Nephron (organoid): Measurements from ENCODE around the gene TNS3.

Source experiments
- H3K27ac Mint-ChIP-seq, 3 experiments: 2 replicates each; pipeline ENCODE4 v1.8.0; 2020; ENCODE audit warnings: mixed read lengths in 3 of 3, mild to moderate bottlenecking in 2 of 3, moderate library complexity in 1 of 3
- H3K27me3 Mint-ChIP-seq: 2 replicates; pipeline ENCODE4 v1.8.0; 2021; ENCODE audit warnings: low read depth, mild to moderate bottlenecking, moderate library complexity, mixed read lengths
- H3K36me3 Mint-ChIP-seq: 2 replicates; pipeline ENCODE4 v1.8.0; 2020; ENCODE audit warnings: low read depth, mixed read lengths
- H3K4me1 Mint-ChIP-seq: 2 replicates; pipeline ENCODE4 v1.8.0; 2020; ENCODE audit warnings: mixed read lengths
- H3K4me3 Mint-ChIP-seq, 3 experiments: 2 replicates each; pipeline ENCODE4 v1.8.0; 2020; ENCODE audit warnings: mild to moderate bottlenecking in 3 of 3, mixed read lengths in 3 of 3, moderate library complexity in 2 of 3
- H3K9me3 Mint-ChIP-seq: 2 replicates; pipeline ENCODE4 v1.8.0; 2020; ENCODE audit warnings: mixed read lengths
- TF ChIP-seq, protein P1 (sequence below), 3 experiments: fragments of 200-600 bp; sonication (generic); IDR thresholded peaks; one replicate each; pipeline ENCODE4 v1.5.0; 2021; ENCODE audit warnings: antibody characterized with exemption in 3 of 3; ENCODE audit not compliant: unreplicated experiment in 3 of 3

The TNS3 gene

DNA sequence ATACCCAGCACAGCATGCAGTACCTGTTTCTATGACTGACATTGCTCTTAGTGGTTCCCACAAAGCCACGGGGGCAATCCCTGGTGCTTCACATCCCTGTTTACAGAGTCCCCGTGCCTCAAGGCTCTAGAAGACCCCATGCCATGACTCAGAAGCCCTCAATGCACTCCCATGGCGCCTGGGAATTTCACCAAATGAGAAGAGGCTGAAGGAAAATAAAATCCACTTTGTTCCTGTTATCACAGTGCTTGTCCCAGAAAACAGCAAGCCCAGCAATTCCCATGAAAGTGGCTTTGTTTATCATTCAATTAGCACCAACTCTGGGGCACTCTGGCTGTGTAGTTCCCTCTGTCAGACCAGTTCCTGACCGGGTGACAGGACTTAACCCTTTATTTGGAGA lies 268.3 kb downstream of the TNS3 start:
- Mint-ChIP-seq H3K27ac (peak overlapping the region in 1 of 3 experiments; percentile 10), H3K4me1 (peaks cover 36% of the 10 kb centered on the region), H3K27me3 (no peaks in the 10 kb centered on the region), H3K4me3 (no peak overlapping the region), H3K9me3 (peaks cover 22% of the 10 kb centered on the region), H3K36me3 (peaks cover 67% of the 10 kb centered on the region)
- TF ChIP-seq, protein P1, sequence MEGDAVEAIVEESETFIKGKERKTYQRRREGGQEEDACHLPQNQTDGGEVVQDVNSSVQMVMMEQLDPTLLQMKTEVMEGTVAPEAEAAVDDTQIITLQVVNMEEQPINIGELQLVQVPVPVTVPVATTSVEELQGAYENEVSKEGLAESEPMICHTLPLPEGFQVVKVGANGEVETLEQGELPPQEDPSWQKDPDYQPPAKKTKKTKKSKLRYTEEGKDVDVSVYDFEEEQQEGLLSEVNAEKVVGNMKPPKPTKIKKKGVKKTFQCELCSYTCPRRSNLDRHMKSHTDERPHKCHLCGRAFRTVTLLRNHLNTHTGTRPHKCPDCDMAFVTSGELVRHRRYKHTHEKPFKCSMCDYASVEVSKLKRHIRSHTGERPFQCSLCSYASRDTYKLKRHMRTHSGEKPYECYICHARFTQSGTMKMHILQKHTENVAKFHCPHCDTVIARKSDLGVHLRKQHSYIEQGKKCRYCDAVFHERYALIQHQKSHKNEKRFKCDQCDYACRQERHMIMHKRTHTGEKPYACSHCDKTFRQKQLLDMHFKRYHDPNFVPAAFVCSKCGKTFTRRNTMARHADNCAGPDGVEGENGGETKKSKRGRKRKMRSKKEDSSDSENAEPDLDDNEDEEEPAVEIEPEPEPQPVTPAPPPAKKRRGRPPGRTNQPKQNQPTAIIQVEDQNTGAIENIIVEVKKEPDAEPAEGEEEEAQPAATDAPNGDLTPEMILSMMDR (IDR thresholded peaks at IDR 0.05; ENCODE audit: unreplicated experiment in 3 of 3), result no peak

DNA sequence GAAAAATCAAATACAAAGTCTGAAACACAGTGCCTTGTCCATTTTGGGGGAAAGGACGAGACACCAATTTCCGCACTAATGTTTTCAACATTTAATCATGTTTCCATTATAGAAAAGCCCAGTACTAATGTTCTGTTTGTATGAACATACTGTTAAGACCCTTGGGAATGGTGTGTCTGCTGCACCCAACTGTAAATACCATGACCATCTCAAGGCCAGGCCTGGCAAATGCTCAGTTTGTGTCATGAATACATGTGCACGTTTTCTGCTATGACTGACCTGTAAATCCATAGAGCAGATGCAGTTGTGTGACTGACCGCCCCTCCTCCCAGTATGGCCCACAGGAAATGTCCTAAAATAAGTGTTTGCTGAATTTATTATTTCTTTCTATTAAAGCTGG lies 270.0 kb downstream of the TNS3 start:
- peaks cover 57% of the 10 kb centered on the region for H3K36me3 Mint-ChIP-seq
- peaks cover 23% of the 10 kb centered on the region for H3K4me1 Mint-ChIP-seq
- H3K4me3 Mint-ChIP-seq, result no peak overlapping the region
- TF ChIP-seq, protein P1 (IDR thresholded peaks at IDR 0.05; ENCODE audit: unreplicated experiment in 3 of 3), result no peak
- H3K9me3 Mint-ChIP-seq, result peaks cover 22% of the 10 kb centered on the region
- no peaks in the 10 kb centered on the region for H3K27me3 Mint-ChIP-seq
- no peak overlapping the region for H3K27ac Mint-ChIP-seq

DNA sequence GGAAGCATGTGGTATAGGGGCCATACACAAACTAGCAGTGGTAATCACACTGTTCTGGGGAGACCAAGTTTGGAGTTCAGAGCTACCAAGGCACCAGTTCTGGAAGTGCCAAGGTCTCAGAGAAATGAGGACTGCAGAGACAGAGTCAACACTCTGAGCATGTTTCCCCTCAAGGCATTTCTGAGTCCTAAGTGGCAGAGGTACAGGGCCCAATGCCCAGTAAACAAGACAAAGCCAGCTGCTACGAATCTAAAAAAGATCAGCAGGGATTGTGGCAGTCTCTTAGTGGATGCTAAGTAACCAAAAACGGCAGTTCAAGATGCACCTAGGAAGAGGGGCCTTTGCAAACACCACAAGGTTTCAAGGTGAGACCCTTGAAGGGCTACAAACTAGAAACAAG lies 271.9 kb downstream of the TNS3 start:
- Mint-ChIP-seq H3K27me3 (no peaks in the 10 kb centered on the region), H3K4me1 (peaks cover 9% of the 10 kb centered on the region), H3K36me3 (peaks cover 55% of the 10 kb centered on the region), H3K27ac (no peak overlapping the region), H3K9me3 (peaks cover 22% of the 10 kb centered on the region), H3K4me3 (no peak overlapping the region)
- TF ChIP-seq, protein P1 (IDR thresholded peaks at IDR 0.05; ENCODE audit: unreplicated experiment in 3 of 3), result no peak

DNA sequence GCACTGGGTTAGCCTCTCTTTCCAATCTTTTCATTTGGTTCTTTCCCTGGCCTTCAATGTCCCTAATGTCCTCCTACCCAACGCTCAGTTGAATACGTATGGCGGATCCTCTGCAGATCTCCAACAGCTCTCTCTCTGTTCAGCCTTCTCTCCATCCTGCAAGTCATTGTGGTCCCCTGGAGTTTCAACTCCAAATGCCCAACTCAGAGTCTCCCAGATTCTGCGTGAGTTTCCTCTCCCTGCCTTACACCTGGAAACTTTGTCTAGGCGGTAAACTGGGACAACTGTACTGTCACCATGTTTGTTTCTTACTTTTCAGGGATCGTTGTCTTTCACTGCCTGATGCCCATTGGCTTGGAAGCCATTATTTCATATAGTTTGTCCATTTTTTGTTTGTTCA lies 273.1 kb downstream of the TNS3 start:
- H3K9me3 Mint-ChIP-seq, result peaks cover 22% of the 10 kb centered on the region
- H3K27me3 Mint-ChIP-seq, result peaks cover 4% of the 10 kb centered on the region
- H3K4me1 Mint-ChIP-seq, result no peaks in the 10 kb centered on the region

DNA sequence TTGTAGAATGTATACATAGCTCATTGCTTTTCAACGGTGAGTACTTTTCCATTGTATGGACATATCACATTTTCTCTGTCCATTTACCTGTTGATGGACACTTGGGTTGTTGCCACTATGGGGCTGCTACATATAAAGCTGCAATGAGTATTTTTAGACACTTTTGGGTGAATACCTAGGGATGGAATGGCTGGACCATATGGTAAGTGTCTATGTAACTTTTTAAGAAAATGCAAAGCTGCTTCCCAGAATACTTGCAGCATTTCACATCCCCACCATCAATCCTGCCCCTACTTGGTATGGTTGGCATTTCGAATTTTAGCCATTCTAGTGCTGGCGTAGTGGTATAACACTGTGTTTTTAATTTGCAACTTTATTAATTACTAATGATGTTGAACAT lies 274.6 kb downstream of the TNS3 start:
- TF ChIP-seq, protein P1 (IDR thresholded peaks at IDR 0.05; ENCODE audit: unreplicated experiment in 3 of 3), result no peak
- no peaks in the 10 kb centered on the region for H3K4me1 Mint-ChIP-seq
- no peak overlapping the region for H3K27ac Mint-ChIP-seq
- no peak overlapping the region for H3K4me3 Mint-ChIP-seq
- peaks cover 4% of the 10 kb centered on the region for H3K27me3 Mint-ChIP-seq
- peaks cover 22% of the 10 kb centered on the region for H3K9me3 Mint-ChIP-seq
- H3K36me3 Mint-ChIP-seq, result peaks cover 57% of the 10 kb centered on the region

More for the DNA sequence above, 273.1 kb downstream of the TNS3 start:
- no peak overlapping the region for H3K4me3 Mint-ChIP-seq
- peaks cover 61% of the 10 kb centered on the region for H3K36me3 Mint-ChIP-seq
- TF ChIP-seq, protein P1 (IDR thresholded peaks at IDR 0.05; ENCODE audit: unreplicated experiment in 3 of 3), result no peak
- H3K27ac Mint-ChIP-seq, result no peak overlapping the region
